Uterus (tissue), 2 donors: ENCODE data around the gene NUPR1.

Experiments used
- POLR2A ChIP-seq, 2 donors: fragments of 450-650 bp; IDR thresholded peaks; one replicate each; pipeline ENCODE4 v1.6.1; 2016; ENCODE audit warnings: antibody characterized with exemption in 2 of 2, mild to moderate bottlenecking in 1 of 2, moderate library complexity in 1 of 2
- TF ChIP-seq, protein P1 (sequence below), 4 experiments: fragments of 200-600 bp in 2 of 4; fragments of 450-650 bp in 2 of 4; sonication (generic) in 2 of 4; IDR thresholded peaks; one replicate each; pipeline ENCODE4 v1.5.1; 2016 to 2019; ENCODE audit warnings: antibody characterized with exemption in 4 of 4, mild to moderate bottlenecking in 2 of 4, moderate library complexity in 1 of 4

DNA sequence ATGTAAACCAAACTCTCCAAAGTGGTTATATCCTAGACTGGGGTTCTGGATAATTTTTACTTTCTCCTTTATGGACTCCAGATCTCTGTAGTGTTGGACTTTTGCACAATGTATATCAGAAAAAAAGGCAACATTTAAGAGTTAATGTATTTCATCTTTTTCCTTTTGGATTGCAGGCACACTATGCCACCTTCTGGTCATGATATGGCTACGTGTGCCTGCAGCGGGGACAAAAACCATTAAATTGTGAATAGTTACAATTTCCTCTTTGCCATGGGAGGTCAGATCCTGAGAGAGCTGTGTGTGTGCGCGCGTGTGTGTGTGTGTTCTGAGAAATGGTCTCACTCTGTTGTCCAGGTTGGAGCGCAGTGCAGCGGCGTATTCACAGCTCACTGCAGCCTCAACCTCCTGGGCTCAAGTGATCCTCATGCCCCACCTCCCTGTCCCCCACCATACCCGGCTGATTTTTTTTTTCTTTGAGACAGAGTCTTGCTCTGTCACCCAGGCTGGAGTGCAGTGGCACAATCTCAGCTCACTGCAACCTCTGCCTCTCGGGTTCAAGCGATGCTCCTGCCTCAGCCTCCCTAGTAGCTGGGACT is 10.6 kb upstream of the NUPR1 start:
- TF ChIP-seq, protein P1, sequence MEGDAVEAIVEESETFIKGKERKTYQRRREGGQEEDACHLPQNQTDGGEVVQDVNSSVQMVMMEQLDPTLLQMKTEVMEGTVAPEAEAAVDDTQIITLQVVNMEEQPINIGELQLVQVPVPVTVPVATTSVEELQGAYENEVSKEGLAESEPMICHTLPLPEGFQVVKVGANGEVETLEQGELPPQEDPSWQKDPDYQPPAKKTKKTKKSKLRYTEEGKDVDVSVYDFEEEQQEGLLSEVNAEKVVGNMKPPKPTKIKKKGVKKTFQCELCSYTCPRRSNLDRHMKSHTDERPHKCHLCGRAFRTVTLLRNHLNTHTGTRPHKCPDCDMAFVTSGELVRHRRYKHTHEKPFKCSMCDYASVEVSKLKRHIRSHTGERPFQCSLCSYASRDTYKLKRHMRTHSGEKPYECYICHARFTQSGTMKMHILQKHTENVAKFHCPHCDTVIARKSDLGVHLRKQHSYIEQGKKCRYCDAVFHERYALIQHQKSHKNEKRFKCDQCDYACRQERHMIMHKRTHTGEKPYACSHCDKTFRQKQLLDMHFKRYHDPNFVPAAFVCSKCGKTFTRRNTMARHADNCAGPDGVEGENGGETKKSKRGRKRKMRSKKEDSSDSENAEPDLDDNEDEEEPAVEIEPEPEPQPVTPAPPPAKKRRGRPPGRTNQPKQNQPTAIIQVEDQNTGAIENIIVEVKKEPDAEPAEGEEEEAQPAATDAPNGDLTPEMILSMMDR (IDR thresholded peaks at IDR 0.05), result peak; percentile 26 to 51 (median 44)
- TF ChIP-seq POLR2A (IDR thresholded peaks at IDR 0.05), result no peak
